Activated CD4-positive, alpha-beta T cell treated with anti-CD3 and anti-CD28 coated beads, Interleukin-10, Interleukin-2, amounts not matched to agents 100 ng/mL and 50 ng/mL, durations not matched to agents 16 hours and 8 hours (primary cell): ENCODE results near the gene ATP8A2.

Source experiments
- DNase-seq: peaks from one replicate; pipeline ENCODE4 v3.0.0-alpha.2; 2020

The ATP8A2 gene

DNA sequence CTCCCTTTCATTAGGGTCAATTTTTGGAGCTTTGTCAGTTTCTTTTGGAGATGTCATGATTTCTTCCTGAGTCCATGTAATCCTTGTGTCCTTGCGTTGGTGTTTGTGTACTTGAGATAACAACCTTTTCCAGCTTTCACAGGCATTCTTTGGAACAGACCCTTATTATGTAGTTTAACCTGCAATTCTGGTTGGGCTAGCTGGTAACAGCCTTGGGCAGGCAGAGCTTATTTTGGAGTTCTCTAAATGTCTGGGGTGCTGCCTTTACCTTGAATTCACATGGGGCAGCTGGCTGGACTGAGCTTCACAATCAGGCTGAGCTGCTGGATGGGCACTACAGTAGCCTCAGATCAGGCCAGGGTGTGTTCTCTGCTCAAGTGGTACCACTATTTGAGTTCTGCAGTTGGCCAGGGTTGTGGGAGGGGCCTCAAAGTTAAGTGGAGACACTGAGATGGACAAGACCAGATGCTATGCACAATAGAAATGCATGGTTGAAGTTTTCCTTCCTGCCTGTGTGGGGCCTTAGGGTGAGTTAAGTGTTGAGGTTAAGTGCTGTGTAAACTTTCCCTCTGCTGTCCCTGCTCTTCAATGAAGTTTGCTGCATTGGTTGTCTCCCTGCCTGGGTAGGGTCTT is 277.3 kb downstream of the ATP8A2 start:
- DNase-seq, result no peak

- DNase-seq, result no peak
Observed at GRCh38 chr13:25652764-25653163, 281.0 kb downstream of the ATP8A2 start.

DNA sequence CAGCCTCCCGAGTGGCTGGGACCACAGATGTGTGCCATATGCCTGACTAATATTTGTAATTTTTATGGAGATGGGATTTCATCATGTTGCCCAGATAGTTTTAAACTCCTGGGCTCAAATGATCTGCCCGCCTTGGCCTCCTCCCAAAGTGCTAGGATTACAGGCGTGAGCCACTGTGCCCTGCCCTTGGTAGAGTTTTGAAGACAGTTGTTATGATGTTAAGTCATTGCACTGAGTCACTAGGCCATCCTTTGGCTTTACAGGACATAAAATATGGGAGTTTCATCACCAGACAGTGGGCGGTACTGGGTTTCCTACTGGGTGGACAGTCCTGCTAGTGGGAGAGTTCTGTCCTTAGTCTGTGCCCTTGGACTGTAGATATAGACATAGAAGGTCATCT is 282.5 kb downstream of the ATP8A2 start:
- no peak for DNase-seq

GRCh38 chr13:25657157-25657556 is 285.4 kb downstream of the ATP8A2 start:
- no peak for DNase-seq

- DNase-seq, result no peak
Observed at GRCh38 chr13:25659091-25659795, 287.5 kb downstream of the ATP8A2 start.

- DNase-seq, result no peak
Observed at GRCh38 chr13:25660996-25661395, 289.2 kb downstream of the ATP8A2 start.

DNA sequence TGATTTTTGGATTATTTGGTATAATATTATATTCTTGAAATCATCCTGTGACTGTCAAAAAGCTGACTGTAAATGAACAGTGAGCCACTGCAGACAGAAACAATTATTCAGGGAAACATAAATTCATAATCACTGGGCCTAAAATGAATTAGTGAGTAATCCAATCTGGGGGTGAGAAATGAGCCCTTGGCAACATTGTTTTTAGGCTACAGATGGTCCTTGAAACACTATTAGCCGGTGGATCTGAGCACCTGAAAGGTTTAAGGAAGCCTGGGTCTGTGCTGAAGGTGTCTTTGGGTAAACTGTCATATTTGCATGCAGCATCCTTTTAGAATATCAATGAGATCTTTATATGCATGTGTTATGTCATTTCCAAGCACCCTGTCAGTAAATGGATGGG is 290.7 kb downstream of the ATP8A2 start:
- no peak for DNase-seq

- no peak for DNase-seq
Observed at GRCh38 chr13:25668345-25668744, 296.6 kb downstream of the ATP8A2 start.

- no peak for DNase-seq
Observed at GRCh38 chr13:25673711-25674110, 301.9 kb downstream of the ATP8A2 start.

DNA sequence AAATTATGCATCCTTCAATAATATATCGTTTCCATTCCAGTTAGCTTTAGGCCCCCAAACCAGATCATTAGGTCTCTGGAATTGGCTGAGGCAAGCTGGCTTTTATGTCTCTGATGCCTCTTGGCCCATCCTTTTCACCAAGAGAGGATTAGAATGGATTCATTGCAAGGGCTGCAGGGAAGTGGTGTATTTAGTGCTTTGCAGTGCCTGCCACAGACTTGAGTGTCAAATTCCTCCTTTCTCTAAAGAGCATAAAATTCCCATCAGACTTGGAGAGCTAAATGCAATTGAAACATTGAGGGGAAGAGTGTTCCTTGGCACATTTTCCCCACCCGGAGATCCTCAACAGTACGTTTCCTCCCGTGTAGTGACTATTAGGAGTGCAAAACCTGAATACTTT is 302.6 kb downstream of the ATP8A2 start:
- DNase-seq, result no peak

GRCh38 chr13:25675060-25675459 is 303.3 kb downstream of the ATP8A2 start:
- DNase-seq, result no peak

- DNase-seq, result no peak
Observed at GRCh38 chr13:25677956-25678355, 306.2 kb downstream of the ATP8A2 start.

- no peak for DNase-seq
Observed at GRCh38 chr13:25678398-25678797, 306.6 kb downstream of the ATP8A2 start.

GRCh38 chr13:25679159-25679558 is 307.4 kb downstream of the ATP8A2 start:
- DNase-seq, result no peak

DNA sequence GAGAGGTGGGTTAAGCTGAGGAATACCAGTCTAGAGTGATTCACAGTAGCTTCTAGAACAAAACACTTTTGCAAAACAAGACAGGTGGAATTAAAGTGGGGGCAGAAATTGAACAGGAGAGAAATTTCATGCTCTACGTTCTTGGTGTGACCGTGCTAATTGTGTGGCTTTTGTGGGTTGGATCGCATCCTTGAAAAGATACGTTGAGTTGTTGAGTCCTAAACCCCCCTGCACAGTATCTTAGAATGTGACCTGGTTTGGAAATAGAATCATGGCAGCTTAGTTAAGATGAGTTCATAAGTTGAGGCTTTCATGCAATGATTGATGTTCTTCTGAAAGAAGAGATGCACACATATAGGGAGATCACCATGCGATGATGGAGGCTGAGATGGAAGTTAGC is 308.2 kb downstream of the ATP8A2 start:
- DNase-seq, result no peak

DNA sequence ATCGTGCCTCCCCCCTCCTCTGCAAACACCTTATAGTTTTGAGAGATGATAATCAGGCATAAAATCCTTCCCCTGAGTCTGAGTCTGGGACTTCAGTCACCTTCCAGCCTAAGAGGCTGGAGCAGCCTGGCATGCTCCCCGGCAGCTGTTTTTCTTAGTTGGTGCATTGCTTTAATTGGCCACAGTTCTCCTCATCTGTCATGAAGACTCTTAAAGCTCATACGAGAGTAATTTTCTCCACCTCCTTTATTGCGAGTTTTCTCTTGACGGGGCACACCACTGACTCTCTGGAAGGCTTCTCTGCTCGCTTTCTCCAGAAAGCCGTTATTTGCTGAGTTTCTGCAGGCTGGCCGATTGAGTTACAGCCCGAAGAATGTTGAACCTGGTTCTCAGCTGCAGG is 310.5 kb downstream of the ATP8A2 start:
- DNase-seq, result no peak

- no peak for DNase-seq
Observed at GRCh38 chr13:25683056-25683455, 311.3 kb downstream of the ATP8A2 start.

- no peak for DNase-seq
Observed at GRCh38 chr13:25683662-25684370, 312.0 kb downstream of the ATP8A2 start.

DNA sequence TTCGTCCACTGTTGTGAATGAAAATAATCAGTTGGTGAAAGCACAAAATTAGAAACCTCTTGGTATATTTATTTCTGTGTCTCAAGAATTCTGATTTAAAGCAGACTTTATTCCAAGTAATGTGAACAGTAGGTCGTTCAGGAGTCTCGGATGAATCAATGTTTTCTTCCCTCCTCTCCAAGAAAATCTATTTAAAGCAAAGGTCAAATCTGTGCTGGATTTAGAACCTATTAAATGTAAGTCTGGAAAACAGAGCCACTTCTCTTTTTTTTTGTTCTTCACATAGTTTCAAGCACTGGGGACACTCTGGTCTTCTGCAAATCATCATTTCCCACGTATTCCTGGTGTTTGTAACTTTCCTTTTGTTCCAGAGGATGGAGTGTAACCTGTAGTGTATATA is 312.7 kb downstream of the ATP8A2 start:
- DNase-seq, result no peak

DNA sequence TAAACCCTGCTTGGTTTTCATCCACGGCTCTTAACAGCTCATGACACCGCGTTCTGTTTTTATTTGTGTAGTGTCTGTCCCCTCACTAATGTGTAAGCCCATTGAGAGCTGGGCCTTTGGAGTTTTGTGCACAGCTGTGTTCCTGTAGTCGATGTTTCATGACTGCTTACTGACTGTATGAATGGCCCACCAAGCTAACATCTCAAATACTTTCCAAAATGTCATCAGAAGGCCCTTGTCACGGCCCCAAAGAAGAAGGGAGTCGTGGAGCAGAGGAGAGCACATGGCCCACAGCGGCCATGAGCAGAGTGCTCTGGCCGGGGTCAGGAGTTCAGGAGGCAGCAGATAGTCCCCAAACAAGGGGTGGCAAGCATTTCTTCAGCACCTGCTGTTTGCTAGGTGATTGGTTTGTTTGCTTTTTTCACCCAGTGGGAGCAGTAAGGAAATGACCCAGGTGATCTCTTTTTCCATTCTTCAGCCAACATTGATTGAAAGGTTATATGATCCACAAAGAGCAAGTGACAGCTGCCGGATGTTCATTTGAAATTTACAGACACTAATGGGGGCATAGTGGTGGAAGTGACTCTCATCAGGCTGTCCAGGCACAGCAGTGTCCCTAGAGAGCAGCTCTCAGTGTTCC is 315.2 kb downstream of the ATP8A2 start:
- DNase-seq, result no peak

- DNase-seq, result no peak
Observed at GRCh38 chr13:25687471-25688225, 315.9 kb downstream of the ATP8A2 start.

DNA sequence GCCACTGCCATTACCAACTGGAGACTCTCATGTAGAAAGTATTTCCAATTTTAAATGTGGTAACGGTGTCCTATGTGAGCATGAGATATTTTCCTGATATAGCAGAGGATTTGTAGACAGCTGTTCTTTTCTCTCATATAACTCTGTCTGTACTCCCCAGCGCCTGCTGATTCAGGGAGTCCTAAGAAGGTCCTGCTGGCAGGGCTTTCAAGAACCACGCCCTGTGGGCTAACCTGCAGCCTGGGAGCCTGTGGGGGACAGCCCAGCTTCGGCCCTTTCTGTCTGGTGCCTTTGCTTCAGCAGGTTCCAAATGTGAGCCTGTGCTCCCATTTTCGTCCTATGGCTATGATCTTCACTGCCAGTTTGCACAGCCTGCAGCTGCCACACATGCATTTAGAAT is 316.8 kb downstream of the ATP8A2 start:
- no peak for DNase-seq

GRCh38 chr13:25689539-25689938 is 317.8 kb downstream of the ATP8A2 start:
- DNase-seq, result no peak
